ENCODE measurements around the gene CDKN2B-AS1. TPM values are rescaled to one million over a fixed set of nuclear protein-coding genes. Genes with fewer than 3 reads are reported as not detected.

The CDKN2B-AS1 gene
- total RNA-seq, 2 donors from 2014 or later = not detected

- H3K9me3 ChIP-seq (ENCODE audit: control insufficient read depth, low read length) = no peaks in the 10 kb centered on the region
- H3K9ac ChIP-seq (ENCODE audit: extremely low read depth, low read length, poor library complexity, severe bottlenecking) = no peak overlapping the region
- no peak overlapping the region for H3K27ac ChIP-seq (ENCODE audit: low read depth, low read length)
- Mint-ChIP-seq H3K9me3 (no peaks in the 10 kb centered on the region), H3K4me1 (no peaks in the 10 kb centered on the region), H3K4me3 (no peak overlapping the region), H3K27ac (no peak overlapping the region), H3K36me3 (ENCODE audit: low read depth) (no peaks in the 10 kb centered on the region), H3K27me3 (ENCODE audit: insufficient read depth) (peaks cover 3% of the 10 kb centered on the region)
- no peak for DNase-seq
- no peaks in the 10 kb centered on the region for H3K27me3 ChIP-seq (ENCODE audit: control insufficient read depth, insufficient read depth, low read length, poor library complexity, severe bottlenecking)
- TF ChIP-seq CTCF (conservative IDR thresholded peaks at IDR 0.05) = no peak
- no peaks in the 10 kb centered on the region for H3K4me1 ChIP-seq (ENCODE audit: control insufficient read depth, insufficient read depth, low read length)
- no peak overlapping the region for H3K4me3 ChIP-seq (ENCODE audit: low read length)
- 67 to 84% methylated on average over 1 of the region's 1 CpG for WGBS, 2 experiments (ENCODE audit: insufficient coverage in 1 of 2, insufficient read length in 1 of 2)
- H3K36me3 ChIP-seq (ENCODE audit: control insufficient read depth, insufficient read depth, low read length) = no peaks in the 10 kb centered on the region
These were observed 46.2 kb downstream of the CDKN2B-AS1 start for GRCh38 chr9:22040760-22041159.

GRCh38 chr9:22041344-22041743 lies 46.8 kb downstream of the CDKN2B-AS1 start:
- Mint-ChIP-seq H3K27ac (no peak overlapping the region), H3K9me3 (no peaks in the 10 kb centered on the region), H3K36me3 (ENCODE audit: low read depth) (no peaks in the 10 kb centered on the region), H3K4me3 (no peak overlapping the region), H3K27me3 (ENCODE audit: insufficient read depth) (peaks cover 5% of the 10 kb centered on the region), H3K4me1 (no peaks in the 10 kb centered on the region)
- no peak for DNase-seq
- no peaks in the 10 kb centered on the region for H3K36me3 ChIP-seq (ENCODE audit: control insufficient read depth, insufficient read depth, low read length)
- no peaks in the 10 kb centered on the region for H3K9me3 ChIP-seq (ENCODE audit: control insufficient read depth, low read length)
- no peak for TF ChIP-seq CTCF (conservative IDR thresholded peaks at IDR 0.05)
- H3K27ac ChIP-seq (ENCODE audit: low read depth, low read length) = no peak overlapping the region
- H3K4me1 ChIP-seq (ENCODE audit: control insufficient read depth, insufficient read depth, low read length) = no peaks in the 10 kb centered on the region
- H3K4me3 ChIP-seq (ENCODE audit: low read length) = no peak overlapping the region
- no peak overlapping the region for H3K9ac ChIP-seq (ENCODE audit: extremely low read depth, low read length, poor library complexity, severe bottlenecking)
- no peaks in the 10 kb centered on the region for H3K27me3 ChIP-seq (ENCODE audit: control insufficient read depth, insufficient read depth, low read length, poor library complexity, severe bottlenecking)
- WGBS, 2 experiments (ENCODE audit: insufficient coverage in 1 of 2, insufficient read length in 1 of 2) = 87% methylated on average over 1 of the region's 1 CpG; no CpG with 5 or more reads in 1 of the 2 experiments

GRCh38 chr9:22041775-22042174 lies 47.2 kb downstream of the CDKN2B-AS1 start:
- no peak for DNase-seq
- Histone ChIP-seq H3K36me3 (ENCODE audit: control insufficient read depth, insufficient read depth, low read length) (no peaks in the 10 kb centered on the region), H3K4me1 (ENCODE audit: control insufficient read depth, insufficient read depth, low read length) (no peaks in the 10 kb centered on the region), H3K27me3 (ENCODE audit: control insufficient read depth, insufficient read depth, low read length, poor library complexity, severe bottlenecking) (no peaks in the 10 kb centered on the region), H3K27ac (ENCODE audit: low read depth, low read length) (no peak overlapping the region), H3K9ac (ENCODE audit: extremely low read depth, low read length, poor library complexity, severe bottlenecking) (no peak overlapping the region), H3K4me3 (ENCODE audit: low read length) (no peak overlapping the region), H3K9me3 (ENCODE audit: control insufficient read depth, low read length) (no peaks in the 10 kb centered on the region)
- no peak overlapping the region for H3K4me3 Mint-ChIP-seq
- no peaks in the 10 kb centered on the region for H3K36me3 Mint-ChIP-seq (ENCODE audit: low read depth)
- H3K27me3 Mint-ChIP-seq (ENCODE audit: insufficient read depth) = peaks cover 5% of the 10 kb centered on the region
- no peaks in the 10 kb centered on the region for H3K4me1 Mint-ChIP-seq
- 68 to 83% methylated on average over 1 of the region's 1 CpG for WGBS, 2 experiments (ENCODE audit: insufficient coverage in 1 of 2, insufficient read length in 1 of 2)
- TF ChIP-seq CTCF (conservative IDR thresholded peaks at IDR 0.05) = no peak
- H3K27ac Mint-ChIP-seq = no peak overlapping the region
- no peaks in the 10 kb centered on the region for H3K9me3 Mint-ChIP-seq
